MG63 (cell line): ENCODE measurements around the gene ZNF423. TPM values are rescaled to one million over a fixed set of nuclear protein-coding genes. Genes with fewer than 3 reads are reported as not detected.

Experiments
- DNase-seq: peaks from one replicate; pipeline ENCODE4 v3.0.0-alpha.2; 2020
- H3K27me3 ChIP-seq: fragments of 250-450 bp; sonication (Bioruptor Pico); 2 replicates; pipeline ENCODE4 v1.5.1; 2020; ENCODE audit warnings: mild to moderate bottlenecking, moderate library complexity
- H3K36me3 ChIP-seq: fragments of 250-450 bp; sonication (Bioruptor Pico); 2 replicates; pipeline ENCODE4 v1.5.1; 2020; ENCODE audit warnings: mild to moderate bottlenecking, moderate library complexity
- H3K4me3 ChIP-seq: fragments of 250-450 bp; sonication (Bioruptor Pico); 2 replicates; pipeline ENCODE4 v1.5.1; 2020; ENCODE audit warnings: mild to moderate bottlenecking, moderate library complexity
- H3K9me3 ChIP-seq: fragments of 250-450 bp; sonication (Bioruptor Pico); 2 replicates; pipeline ENCODE4 v1.5.1; 2020; ENCODE audit warnings: mild to moderate bottlenecking, moderate library complexity
- total RNA-seq: library from RNA; depleted of rRNA; stranded (reverse); fragments of >200 nt; shearing (Covaris generic); gene quantifications from 2 replicates; pipeline ENCODE4 v1.2.3, GENCODE V29; 2014; ENCODE audit warnings: low replicate concordance

Gene ZNF423
- total RNA-seq, 1 experiment from 2014 or later, result 0.07 TPM

DNA sequence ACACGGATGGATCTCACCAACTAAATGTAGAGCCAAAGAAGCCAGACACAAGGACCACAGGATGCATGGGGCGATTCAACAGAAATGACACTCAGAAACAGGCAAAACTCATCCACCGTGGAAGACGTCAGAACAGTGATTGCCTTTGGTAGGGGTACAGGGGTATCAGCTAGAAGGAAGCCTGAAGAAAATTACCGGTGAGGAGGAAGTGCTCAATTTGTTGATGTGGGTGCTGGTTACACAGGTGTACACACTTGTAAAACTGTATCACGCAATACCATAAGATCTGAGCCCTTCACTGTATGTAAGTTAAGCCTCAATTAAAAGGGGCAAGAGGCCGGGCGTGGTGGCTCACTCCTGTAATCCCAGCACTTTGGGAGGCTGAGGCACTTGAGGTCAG, 256.2 kb downstream of the ZNF423 start:
- no peaks in the 10 kb centered on the region for H3K36me3 ChIP-seq
- DNase-seq, result no peak

DNA sequence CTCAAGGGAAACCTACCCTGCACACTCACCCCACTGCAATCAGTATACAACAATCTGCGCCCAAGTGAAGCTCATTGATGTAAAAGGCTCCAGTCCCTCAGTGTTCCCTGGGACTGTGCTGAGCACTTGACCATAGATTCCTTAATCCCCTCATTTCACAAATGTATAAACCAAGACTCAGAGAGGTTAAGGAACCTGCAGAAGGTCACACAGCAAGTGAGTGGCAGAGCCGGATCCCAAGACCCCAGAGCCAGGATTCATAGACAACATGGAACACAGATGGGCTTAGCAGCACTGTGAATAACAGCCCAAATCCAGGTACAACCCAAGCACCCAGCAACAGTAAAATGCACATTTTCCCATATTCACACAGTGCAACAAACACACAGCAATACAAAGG, 256.6 kb downstream of the ZNF423 start:
- Histone ChIP-seq H3K4me3 (no peak overlapping the region), H3K27me3 (no peaks in the 10 kb centered on the region), H3K9me3 (no peaks in the 10 kb centered on the region), H3K36me3 (no peaks in the 10 kb centered on the region)
- no peak for DNase-seq

More for the DNA sequence above, 256.2 kb downstream of the ZNF423 start:
- no peaks in the 10 kb centered on the region for H3K9me3 ChIP-seq
- H3K27me3 ChIP-seq, result no peaks in the 10 kb centered on the region
- no peak overlapping the region for H3K4me3 ChIP-seq

GRCh38 chr16:49598383-49599170, 257.3 kb downstream of the ZNF423 start:
- Histone ChIP-seq H3K9me3 (no peaks in the 10 kb centered on the region), H3K27me3 (no peaks in the 10 kb centered on the region), H3K4me3 (no peak overlapping the region), H3K36me3 (no peaks in the 10 kb centered on the region)
- no peak for DNase-seq

DNA sequence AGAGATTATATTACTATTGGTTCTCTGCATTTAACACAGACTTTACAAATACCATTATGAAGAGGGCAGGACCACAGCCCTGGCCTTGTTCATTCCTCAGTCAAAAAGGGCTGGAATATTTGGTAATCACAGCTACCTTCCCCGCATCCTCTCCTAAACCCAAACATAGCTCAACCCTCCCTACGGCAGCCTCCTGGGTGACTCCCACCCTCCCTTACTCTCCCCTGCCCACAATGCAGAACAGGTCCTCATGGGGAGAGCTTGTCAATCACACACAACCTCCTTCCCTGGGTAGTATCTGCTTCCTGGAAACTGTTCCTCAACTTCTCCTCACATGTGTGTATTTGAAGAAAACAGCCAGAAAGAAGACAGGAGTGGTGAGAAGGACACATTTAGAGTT, 258.1 kb downstream of the ZNF423 start:
- DNase-seq, result no peak
- no peaks in the 10 kb centered on the region for H3K27me3 ChIP-seq
- H3K4me3 ChIP-seq, result no peak overlapping the region
- no peaks in the 10 kb centered on the region for H3K36me3 ChIP-seq
- H3K9me3 ChIP-seq, result no peaks in the 10 kb centered on the region

DNA sequence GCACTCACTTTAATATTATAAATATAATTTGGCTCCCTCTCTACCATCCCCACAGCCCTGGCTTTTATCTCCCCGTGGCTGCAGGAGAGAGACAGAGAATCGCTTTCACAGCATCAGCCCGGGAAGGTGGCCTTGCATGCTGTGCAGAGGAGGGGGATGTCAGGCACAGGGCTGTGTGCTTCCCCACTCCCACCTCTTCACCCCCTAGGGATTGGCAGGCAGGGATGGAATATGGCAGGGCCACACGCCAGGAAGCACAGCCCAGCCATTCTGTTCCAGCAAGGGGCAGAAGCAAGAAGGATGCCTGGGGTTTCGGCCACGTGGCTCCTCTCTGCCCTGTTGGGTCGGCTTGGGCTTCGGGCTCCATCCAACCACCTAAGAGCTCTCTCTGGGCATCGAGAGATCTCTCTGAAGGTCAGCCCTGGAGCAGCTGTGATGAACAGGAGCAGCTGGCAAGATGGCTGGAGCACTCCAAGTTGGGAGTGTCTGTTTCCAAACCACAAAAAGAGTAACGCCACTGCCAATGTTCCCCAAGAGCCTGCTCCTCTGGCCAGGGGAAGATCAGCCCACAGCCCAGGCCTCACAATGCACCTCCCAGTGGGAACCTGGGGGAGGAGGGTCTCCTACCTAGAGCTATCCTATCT, 259.1 kb downstream of the ZNF423 start:
- no peaks in the 10 kb centered on the region for H3K36me3 ChIP-seq
- H3K27me3 ChIP-seq, result no peaks in the 10 kb centered on the region
- H3K9me3 ChIP-seq, result no peaks in the 10 kb centered on the region
- no peak for DNase-seq
- H3K4me3 ChIP-seq, result no peak overlapping the region

DNA sequence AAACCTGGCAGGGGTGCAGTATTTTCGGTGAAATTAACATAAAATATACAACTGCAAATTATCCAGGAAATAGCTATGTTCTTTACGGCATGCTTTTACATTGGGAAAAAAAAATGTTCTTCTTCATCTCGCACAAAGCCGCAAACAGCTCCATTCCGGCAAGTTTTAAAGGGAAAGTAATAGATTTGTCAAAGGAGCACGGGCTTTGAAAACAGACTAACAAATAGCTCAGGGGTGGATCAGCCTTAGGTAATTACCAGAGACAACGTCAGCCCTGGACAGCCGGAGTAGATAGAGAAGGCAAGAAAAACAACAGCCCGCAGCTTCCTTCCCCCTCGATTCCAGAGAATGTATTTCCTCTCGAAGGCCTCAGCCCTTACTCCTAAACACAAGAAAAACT, 259.8 kb downstream of the ZNF423 start:
- H3K4me3 ChIP-seq, result no peak overlapping the region
- no peaks in the 10 kb centered on the region for H3K27me3 ChIP-seq
- peak; percentile 11 for DNase-seq

GRCh38 chr16:49594685-49595498, 261.0 kb downstream of the ZNF423 start:
- Histone ChIP-seq H3K36me3 (no peaks in the 10 kb centered on the region), H3K9me3 (no peaks in the 10 kb centered on the region), H3K27me3 (no peaks in the 10 kb centered on the region), H3K4me3 (no peak overlapping the region)
- no peak for DNase-seq

More for the DNA sequence above, 259.8 kb downstream of the ZNF423 start:
- Histone ChIP-seq H3K9me3 (no peaks in the 10 kb centered on the region), H3K36me3 (no peaks in the 10 kb centered on the region)

DNA sequence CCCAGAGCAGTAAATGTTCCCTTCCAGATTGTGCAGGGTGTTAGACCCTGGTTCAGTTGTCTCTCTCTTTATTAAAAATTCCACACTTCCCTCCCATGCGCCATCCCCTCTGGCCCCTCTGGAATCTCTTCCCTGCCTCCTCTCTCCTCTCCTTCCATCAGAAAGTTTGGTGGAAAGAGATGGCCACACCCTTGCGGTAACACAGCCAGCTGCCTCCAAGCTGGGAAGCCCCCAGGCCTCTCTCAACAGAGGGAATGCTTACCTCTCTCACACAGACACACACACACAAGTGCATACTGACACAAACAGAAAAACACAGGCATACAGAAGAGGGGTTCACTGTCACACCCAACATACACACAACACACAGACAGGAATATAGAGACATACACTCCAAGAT, 261.8 kb downstream of the ZNF423 start:
- DNase-seq, result no peak
- no peak overlapping the region for H3K4me3 ChIP-seq
- H3K9me3 ChIP-seq, result no peaks in the 10 kb centered on the region
- H3K36me3 ChIP-seq, result no peaks in the 10 kb centered on the region
- no peaks in the 10 kb centered on the region for H3K27me3 ChIP-seq

DNA sequence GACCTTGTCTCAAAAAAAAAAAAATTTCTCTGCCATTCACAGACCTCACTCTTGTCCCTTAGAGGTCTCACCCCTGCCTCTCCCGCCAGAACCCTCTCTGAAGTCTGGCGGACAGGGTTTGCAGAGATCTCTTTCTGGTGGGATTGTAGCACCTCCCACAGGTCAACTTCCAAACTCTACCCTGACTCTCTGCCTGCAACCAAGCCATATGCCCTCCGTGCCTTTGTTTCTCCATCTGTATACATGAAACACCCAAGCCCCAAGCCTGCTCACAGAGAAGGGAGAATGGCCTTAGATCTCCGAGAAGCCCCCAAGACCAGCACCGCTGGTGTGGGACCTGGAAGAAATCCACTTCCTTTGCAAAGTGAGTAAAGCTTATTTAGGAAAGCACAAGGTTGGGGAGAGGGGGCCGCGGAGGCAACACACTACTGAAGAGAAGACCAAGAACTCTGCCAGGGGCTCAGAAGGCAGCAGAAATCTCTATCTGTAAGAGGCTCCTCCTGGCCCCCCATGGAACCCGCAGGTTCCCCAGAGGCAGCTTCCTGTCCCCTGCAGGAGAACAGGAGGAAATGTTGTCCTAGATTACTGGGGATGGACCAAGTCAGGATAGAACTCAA, 262.4 kb downstream of the ZNF423 start:
- Histone ChIP-seq H3K4me3 (no peak overlapping the region), H3K36me3 (no peaks in the 10 kb centered on the region), H3K27me3 (no peaks in the 10 kb centered on the region), H3K9me3 (no peaks in the 10 kb centered on the region)
- DNase-seq, result no peak

DNA sequence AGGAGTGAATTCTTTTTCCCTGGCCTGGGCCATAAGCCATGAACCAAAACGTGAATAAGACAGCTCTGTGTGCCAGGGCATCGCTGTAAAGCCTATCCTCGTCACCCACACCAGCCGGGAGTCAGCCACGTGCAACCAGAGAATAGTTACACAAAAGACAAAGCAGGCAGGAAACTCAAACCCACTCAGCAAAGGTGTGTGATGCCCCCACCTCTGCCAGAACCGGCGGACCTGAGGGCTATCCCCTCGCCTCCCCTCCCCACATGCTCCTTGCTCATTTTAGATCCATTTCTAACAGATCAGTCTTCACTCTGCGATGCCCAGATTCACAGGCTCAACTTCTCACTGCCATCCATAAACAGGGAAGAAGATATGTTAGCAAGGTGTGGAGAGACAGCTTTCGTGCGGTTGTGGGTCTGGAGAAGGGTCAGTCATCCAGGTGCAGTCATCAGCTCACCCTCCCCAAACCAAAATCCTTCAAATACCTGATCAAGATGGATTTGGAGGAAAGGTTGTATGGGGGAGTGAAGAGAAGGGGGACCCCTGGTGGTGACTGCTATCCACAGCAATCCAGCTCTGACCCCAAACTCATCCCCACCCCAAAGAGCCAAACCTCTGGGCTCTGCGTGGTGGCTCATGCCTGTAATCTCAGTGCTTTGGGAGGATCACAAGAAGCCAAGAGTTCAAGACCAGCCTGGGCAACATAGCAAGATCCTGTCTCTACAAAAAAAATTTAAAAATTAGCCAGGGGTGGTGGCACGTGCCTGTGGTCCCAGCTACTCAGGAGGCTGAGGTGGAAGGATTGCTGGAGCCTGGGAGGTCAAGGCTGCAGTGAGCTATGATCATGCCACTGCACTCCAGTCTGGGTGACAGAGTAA, 263.1 kb downstream of the ZNF423 start:
- Histone ChIP-seq H3K36me3 (no peaks in the 10 kb centered on the region), H3K4me3 (no peak overlapping the region), H3K9me3 (no peaks in the 10 kb centered on the region), H3K27me3 (no peaks in the 10 kb centered on the region)
- no peak for DNase-seq

GRCh38 chr16:49590166-49590871, 265.6 kb downstream of the ZNF423 start:
- Histone ChIP-seq H3K36me3 (no peaks in the 10 kb centered on the region), H3K27me3 (no peaks in the 10 kb centered on the region), H3K4me3 (no peak overlapping the region), H3K9me3 (no peaks in the 10 kb centered on the region)
- no peak for DNase-seq

- no peak for DNase-seq
Observed at GRCh38 chr16:49589544-49590031, 266.3 kb downstream of the ZNF423 start.

GRCh38 chr16:49588729-49589384, 267.1 kb downstream of the ZNF423 start:
- DNase-seq, result peak; percentile 8
- no peaks in the 10 kb centered on the region for H3K9me3 ChIP-seq
- H3K36me3 ChIP-seq, result no peaks in the 10 kb centered on the region
- no peak overlapping the region for H3K4me3 ChIP-seq
- H3K27me3 ChIP-seq, result no peaks in the 10 kb centered on the region

More at GRCh38 chr16:49589544-49590031, 266.3 kb downstream of the ZNF423 start:
- no peak overlapping the region for H3K4me3 ChIP-seq
- H3K36me3 ChIP-seq, result no peaks in the 10 kb centered on the region
- H3K27me3 ChIP-seq, result no peaks in the 10 kb centered on the region
- H3K9me3 ChIP-seq, result no peaks in the 10 kb centered on the region

DNA sequence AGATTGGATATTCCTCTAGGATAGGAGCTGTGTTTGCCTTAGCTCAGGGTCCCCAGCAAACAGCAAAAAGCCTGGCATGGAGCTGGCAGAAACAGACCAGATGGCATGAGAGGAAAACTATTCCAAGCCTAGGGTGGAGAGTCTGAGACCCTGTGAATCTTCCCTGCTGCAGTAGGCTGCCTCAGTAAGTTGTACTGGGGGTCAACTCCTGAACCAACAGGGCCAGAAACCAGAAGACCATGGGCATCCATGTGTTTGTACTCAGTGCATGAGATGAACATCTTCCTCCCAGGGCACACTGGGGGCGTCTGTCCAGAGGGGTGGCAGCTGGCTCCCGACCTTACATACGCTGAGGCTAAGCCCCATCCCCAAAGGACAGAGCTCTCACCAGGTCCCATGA, 267.9 kb downstream of the ZNF423 start:
- no peak for DNase-seq

GRCh38 chr16:49587511-49587910, 268.4 kb downstream of the ZNF423 start:
- no peaks in the 10 kb centered on the region for H3K27me3 ChIP-seq
- H3K4me3 ChIP-seq, result no peak overlapping the region
- no peak for DNase-seq
- no peaks in the 10 kb centered on the region for H3K36me3 ChIP-seq
- no peaks in the 10 kb centered on the region for H3K9me3 ChIP-seq

More for the DNA sequence above, 267.9 kb downstream of the ZNF423 start:
- H3K9me3 ChIP-seq, result no peaks in the 10 kb centered on the region
- H3K4me3 ChIP-seq, result no peak overlapping the region
- no peaks in the 10 kb centered on the region for H3K36me3 ChIP-seq
- no peaks in the 10 kb centered on the region for H3K27me3 ChIP-seq
